Measurements from ENCODE around the gene OR1L6. TPM values are rescaled to one million over a fixed set of nuclear protein-coding genes. Genes with fewer than 3 reads are reported as not detected.

OR1L6 gene
- total and polyA plus RNA-seq, 2 of the 8 experiments (the other 6 are each of a cell fraction or from before 2014, with no cell fraction given): not detected

DNA sequence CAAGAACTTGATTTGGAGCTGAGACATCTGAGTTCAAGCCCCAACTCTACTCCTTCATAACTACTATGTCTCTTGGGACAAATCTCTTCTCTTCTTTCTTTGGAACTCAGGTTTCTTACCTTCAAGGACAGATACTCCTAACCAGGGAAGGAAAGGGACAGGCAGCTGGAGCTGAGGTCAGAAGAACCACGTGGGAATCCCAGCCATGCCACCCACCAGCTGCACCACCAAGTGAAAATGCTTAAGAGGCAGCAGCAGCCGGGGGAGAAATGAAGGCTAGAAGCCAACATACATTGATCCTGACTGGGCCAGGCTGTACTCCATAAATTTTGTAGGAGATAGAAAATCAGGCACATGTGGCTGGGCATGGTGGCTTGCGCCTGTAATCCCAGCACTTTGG is 37.1 kb downstream of the OR1L6 start:
- WGBS, 2 experiments (ENCODE audit: extremely low coverage in 1 of 2, insufficient coverage in 1 of 2, insufficient read length in 1 of 2, insufficient replicate concordance in 2 of 2, low coverage in 1 of 2, low lambda C conversion rate in 2 of 2, missing lambda C conversion rate in 1 of 2): 59% methylated on average over 3 of the region's 3 CpGs; no CpG with 5 or more reads in 1 of the 2 experiments
- Histone ChIP-seq H2AFZ (ENCODE audit: low read length) (no peak overlapping the region), H2BK20ac (ENCODE audit: low read length) (no peak overlapping the region), H3K79me2 (ENCODE audit: control insufficient read depth in 1 of 2, insufficient read depth in 2 of 2, low read length in 2 of 2) (no peaks in the 10 kb centered on the region), H3K79me1 (ENCODE audit: low read depth, low read length) (no peaks in the 10 kb centered on the region), H3K9me3 (ENCODE audit: insufficient read depth in 2 of 2, low read depth in 1 of 2, low read length in 1 of 2) (peaks cover 45 to 46% of the 10 kb centered on the region in 2 experiments), H3K27ac (ENCODE audit: low read depth, low read length) (no peak overlapping the region), H2BK12ac (ENCODE audit: low read depth, low read length) (no peak overlapping the region), H4K20me1 (replicated peaks in 1 of 2; ENCODE audit: control insufficient read depth in 1 of 2, insufficient read depth in 2 of 2, low read length in 2 of 2) (no peaks in the 10 kb centered on the region), H2BK5ac (ENCODE audit: low read depth, low read length) (no peak overlapping the region), H4K91ac (replicated peaks; ENCODE audit: insufficient read length, low read length) (no peak overlapping the region), H2BK15ac (ENCODE audit: low read length) (no peak overlapping the region), H4K8ac (ENCODE audit: extremely low read depth, insufficient read depth, low read length) (no peak overlapping the region), H3K18ac (ENCODE audit: extremely low read depth, low read length) (no peak overlapping the region), H3K4me1 (replicated peaks in 1 of 4; ENCODE audit: control insufficient read depth in 3 of 4, insufficient read depth in 4 of 4, low read length in 3 of 4) (no peaks in the 10 kb centered on the region), H2BK120ac (replicated peaks; ENCODE audit: low read depth, low read length) (no peak overlapping the region), H3K9ac (replicated peaks in 1 of 4; ENCODE audit: extremely low read depth in 1 of 4, low read depth in 3 of 4, low read length in 3 of 4) (no peak overlapping the region), H3K23me2 (ENCODE audit: low read depth, low read length) (no peaks in the 10 kb centered on the region), H3K4me2 (ENCODE audit: insufficient read depth in 1 of 2, low read depth in 2 of 2, low read length in 2 of 2) (no peak overlapping the region), H3K36me3 (ENCODE audit: control insufficient read depth in 2 of 4, insufficient read depth in 4 of 4, low read length in 3 of 4) (no peaks in the 10 kb centered on the region), H2AK5ac (ENCODE audit: low read depth, low read length) (no peak overlapping the region), H3K14ac (ENCODE audit: insufficient read length) (no peak overlapping the region), H3K4ac (replicated peaks; ENCODE audit: insufficient read length, low read depth, low read length) (no peak overlapping the region), H3K56ac (replicated peaks; ENCODE audit: insufficient read length, low read depth, low read length) (no peak overlapping the region), H3K27me3 (replicated peaks in 1 of 4; ENCODE audit: control insufficient read depth in 3 of 4, extremely low read depth in 1 of 4, insufficient read depth in 3 of 4, low read length in 3 of 4) (no peaks in the 10 kb centered on the region), H3K23ac (ENCODE audit: insufficient read length) (no peak overlapping the region), H4K5ac (ENCODE audit: insufficient read length, low read depth, low read length) (no peak overlapping the region), H3K4me3 (ENCODE audit: extremely low read depth in 1 of 4, insufficient read depth in 2 of 4, low read depth in 3 of 4, low read length in 4 of 4) (no peak overlapping the region)
- CTCF ChIA-PET (ENCODE audit: partially characterized antibody): interaction anchor here (0.6 kb wide), 1 partner anchor 12 kb away, joined by 3 read pairs; no protein-coding TSS in a partner anchor
- FAIRE-seq: no peak
- POLR2A ChIA-PET (ENCODE audit: partially characterized antibody): no interaction called here
- DNase-seq (ENCODE audit: low read depth in 1 of 2, low spot score in 2 of 2): no peak
- TF ChIP-seq SRF (IDR thresholded peaks at IDR 0.05; ENCODE audit: low read depth, low read length) (no peak), SAP30 (IDR thresholded peaks at IDR 0.05; ENCODE audit: insufficient read depth, insufficient replicate concordance, low read length) (no peak), NANOG (IDR thresholded peaks at IDR 0.05; ENCODE audit: insufficient read depth, low read depth, low read length, poor library complexity, severe bottlenecking) (no peak), JUN (IDR thresholded peaks at IDR 0.05; ENCODE audit: low read depth, low read length) (no peak), SP2 (IDR thresholded peaks at IDR 0.05; ENCODE audit: low read length) (no peak), SP1 (IDR thresholded peaks at IDR 0.05; ENCODE audit: low read depth, low read length) (no peak), CHD2 (IDR thresholded peaks at IDR 0.05; ENCODE audit: low read length) (no peak)

Measured in H1 (cell line).